Smooth muscle cell of the brain vasculature (primary cell): ENCODE measurements around the gene LRP1-AS.

Experiments used
- DNase-seq: peaks from one replicate; pipeline ENCODE4 v3.0.0-alpha.2; 2012; ENCODE audit warnings: low read depth, low spot score

The LRP1-AS gene

DNA sequence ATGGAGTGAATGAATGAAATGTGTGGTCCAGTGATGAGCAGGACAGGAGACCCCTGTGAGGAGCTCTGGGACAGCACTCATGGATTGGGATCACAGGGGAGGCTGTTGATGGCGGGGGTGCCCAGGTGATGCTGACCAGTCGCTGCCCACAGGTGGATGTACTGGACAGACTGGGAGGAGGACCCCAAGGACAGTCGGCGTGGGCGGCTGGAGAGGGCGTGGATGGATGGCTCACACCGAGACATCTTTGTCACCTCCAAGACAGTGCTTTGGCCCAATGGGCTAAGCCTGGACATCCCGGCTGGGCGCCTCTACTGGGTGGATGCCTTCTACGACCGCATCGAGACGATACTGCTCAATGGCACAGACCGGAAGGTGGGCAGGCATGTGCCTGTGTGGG lies 13.3 kb upstream of the LRP1-AS start:
- DNase-seq, result no peak

DNA sequence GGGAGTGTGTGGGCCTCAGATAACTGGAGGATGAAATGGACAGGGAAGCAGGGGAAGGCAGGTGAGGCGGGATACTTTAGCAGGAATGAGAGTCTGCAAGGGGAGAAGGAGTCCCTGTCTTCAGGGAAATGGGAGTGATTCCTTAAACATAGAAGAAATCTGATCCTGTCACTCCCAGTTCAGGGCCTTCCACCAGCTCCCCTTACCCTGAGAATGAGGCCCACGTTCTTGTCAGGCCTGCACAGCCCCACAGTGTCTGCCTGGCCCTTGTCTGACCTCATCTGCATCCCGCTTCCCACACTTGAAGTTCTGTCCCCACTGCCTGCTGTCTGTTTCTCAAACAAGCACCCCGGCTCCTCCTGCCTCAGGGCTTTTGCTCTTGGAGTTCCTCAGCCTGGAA lies 12.6 kb upstream of the LRP1-AS start:
- no peak for DNase-seq

DNA sequence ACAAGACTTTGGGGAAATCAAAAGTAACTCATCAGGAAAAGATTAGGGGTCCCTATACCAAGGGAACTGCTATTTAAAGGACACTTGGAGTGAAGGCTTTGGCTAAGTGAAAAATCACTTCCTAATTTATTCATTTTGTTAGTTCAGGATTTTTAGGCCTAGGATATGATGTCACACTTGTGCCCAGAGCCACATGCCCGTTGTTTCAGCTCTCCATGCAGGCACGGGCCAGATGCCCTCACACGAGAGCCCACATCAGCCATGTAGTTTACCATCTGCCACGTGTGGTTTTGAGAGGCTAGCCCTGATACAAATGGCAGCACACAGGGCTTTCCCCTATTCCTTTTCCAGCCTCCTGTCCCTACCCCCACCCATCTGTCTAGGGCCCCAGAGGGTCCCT lies 11.9 kb upstream of the LRP1-AS start:
- no peak for DNase-seq

DNA sequence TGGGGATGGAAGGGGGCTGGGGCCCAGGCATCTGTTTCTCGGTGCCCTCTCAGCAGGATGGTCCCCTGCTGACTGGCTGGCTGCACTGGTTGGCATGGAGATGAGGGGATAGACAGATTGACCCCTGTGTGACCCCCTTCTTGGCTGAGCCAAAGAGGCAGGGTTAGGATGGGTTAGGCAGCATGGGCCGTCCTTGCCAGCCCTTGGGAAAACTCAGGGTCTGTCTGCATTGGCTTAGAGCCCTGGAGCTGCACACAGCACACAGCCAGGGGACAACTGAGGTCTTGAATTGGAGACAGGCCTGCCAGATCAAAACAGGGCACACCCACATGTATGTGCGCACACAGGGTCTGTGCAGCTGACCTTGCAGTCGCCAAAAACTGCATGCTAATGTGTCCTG lies 11.2 kb upstream of the LRP1-AS start:
- no peak for DNase-seq

DNA sequence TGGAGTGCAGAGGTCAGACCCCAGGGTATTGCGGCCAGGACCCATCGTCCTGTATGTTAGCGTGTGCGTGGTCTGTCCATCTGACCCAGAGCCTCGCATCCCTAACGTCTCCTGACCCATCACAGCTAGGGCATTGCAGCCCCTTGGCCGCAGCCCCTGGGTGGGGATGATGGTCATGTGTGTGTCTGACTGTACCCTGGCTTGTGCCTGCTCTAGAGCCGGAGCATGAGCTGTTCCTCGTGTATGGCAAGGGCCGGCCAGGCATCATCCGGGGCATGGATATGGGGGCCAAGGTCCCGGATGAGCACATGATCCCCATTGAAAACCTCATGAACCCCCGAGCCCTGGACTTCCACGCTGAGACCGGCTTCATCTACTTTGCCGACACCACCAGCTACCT lies 10.8 kb upstream of the LRP1-AS start:
- no peak for DNase-seq

DNA sequence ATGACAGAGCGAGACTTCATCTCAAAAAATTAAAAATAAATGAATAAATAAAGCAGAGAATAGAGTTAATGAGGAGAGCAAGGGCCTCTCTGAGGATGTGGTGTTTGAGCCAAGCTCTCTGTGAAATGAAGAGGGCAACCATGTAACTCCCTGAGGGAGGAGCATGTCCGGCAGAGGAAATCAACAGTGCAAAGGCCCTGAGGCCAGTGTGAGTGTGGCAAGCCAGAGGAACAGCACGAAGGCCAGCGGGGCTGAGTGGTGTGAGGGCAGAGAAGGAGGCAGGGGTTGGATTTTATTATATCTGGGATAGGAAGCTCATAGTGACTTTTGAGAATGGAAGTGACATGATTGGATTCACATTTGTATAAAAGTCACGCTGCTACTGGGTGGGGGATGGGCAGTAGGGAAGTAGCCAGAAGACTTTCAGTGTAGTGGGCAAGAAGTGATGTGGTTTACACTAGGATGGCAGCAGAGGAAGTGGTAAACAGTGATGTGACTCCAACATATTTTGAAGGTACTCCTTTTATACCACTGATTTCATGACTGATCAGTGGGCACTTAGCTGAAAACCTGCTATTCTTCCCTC lies 10.3 kb upstream of the LRP1-AS start:
- no peak for DNase-seq

DNA sequence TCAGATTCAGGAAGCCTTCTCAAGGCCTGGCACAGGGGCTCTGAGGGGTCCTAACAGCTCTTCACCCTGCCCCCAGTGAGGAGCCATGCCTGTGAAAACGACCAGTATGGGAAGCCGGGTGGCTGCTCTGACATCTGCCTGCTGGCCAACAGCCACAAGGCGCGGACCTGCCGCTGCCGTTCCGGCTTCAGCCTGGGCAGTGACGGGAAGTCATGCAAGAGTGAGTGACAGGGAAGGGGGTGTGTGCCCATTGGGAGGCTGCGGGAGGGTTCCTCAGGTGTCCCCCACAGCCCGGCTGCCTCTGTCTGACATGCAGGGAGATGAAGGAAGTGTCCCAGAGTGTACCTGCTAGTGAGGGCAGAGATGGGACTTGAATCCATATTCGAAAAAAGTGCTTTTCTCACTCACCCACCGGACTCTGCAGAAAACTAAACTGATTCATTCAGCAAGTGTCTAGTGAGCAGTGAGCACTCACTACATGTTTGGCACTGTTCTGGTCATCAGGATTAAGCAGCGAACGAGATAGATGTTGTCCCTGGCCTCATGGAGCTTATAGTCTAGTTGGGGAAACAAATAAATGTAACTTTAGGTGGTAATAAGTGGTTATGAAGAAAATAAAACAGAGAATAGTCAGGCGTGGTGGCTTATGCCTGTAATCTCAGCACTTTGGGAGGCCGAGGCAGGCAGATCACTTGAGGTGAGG lies 9.4 kb upstream of the LRP1-AS start:
- DNase-seq, result no peak

DNA sequence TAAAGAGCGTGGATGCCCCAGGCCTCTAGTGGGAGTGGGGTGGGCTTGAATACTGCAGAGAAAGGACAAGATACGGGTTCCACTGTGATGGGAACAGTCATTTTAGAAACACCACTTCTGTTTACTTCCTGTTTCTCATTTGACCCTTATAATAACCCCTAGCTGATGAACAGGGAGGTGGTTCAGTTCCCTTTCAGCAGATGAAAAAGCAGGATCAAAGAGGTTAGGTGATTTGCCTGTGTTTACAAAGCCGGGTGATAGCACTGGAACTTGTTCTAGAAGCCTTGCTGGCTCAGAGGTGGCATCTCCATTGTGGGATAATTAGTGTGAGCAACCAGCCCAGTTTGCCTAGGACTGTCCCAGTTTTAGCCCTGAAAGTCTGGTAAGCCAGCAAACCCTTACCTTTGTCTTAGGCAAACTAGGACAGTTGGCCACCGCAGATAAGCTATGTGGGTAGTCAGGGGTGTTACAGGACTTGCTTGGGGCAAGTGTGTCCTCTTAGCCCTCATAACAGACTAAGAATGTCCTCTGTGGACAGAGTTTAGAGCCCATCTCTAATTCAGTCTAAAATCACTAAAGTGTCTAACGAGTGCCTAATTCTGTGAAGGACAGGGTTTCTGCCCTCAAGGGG lies 7.5 kb upstream of the LRP1-AS start:
- DNase-seq, result no peak

DNA sequence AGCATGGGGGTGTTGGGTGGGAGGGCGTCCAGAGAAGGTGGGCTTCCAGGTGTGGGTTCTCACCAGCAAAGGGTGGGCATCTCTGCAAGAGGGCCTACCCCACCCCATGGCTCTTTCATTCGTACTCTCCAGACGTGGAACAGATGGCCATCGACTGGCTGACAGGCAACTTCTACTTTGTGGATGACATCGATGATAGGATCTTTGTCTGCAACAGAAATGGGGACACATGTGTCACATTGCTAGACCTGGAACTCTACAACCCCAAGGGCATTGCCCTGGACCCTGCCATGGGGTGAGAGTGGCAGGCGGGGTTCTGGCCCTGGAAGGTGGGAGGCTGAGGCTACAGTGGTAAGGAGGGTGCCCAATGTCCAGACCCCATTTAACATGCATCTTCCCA lies 6.7 kb upstream of the LRP1-AS start:
- DNase-seq, result no peak

DNA sequence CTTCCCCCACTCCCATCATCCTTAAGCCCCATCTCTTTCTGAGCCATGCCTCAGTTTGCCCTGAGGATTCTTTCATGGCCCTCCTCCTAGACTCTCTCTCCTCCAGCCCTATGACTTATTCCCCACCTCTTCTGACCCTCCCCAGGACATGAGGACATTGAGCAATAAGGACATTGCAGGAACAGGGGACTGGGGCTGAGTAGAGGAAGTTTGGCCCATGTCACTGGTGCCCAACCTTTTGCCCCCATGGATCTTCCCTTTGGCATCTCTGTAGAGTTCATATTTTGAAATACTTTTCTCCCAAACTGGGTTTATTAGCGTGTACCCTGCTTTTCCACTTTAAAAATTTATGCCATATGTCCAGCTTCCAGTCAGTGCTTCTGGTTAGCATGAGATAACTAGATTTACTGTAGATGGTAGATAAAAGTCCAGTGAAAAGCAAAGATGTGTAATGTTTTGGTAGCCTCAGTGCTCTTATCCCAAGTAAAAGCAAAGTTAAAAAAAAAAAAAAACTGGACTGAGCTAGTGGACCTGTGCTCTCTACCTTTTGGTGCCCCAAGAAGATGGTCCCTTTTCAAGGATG lies 6.1 kb upstream of the LRP1-AS start:
- DNase-seq, result no peak

DNA sequence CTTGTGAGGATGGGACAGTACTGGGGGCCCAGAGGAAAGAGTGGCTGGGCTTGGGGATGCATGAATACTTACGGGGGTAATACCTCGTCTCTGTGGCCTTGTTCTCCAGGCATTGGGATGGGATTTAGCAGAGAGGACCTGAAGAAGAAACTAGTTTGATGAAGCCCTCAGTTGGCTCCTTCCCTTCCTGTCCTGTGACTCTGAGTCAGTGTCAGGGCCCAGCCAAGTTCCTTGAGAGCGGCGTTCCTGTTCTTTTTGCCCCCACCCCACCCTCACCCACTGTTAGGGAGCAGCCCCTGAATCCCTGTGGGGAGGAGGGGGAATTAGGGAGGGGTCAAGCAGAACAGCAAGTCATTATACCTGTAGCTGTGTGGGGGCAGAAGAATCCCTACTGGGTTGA lies 5.2 kb upstream of the LRP1-AS start:
- no peak for DNase-seq

DNA sequence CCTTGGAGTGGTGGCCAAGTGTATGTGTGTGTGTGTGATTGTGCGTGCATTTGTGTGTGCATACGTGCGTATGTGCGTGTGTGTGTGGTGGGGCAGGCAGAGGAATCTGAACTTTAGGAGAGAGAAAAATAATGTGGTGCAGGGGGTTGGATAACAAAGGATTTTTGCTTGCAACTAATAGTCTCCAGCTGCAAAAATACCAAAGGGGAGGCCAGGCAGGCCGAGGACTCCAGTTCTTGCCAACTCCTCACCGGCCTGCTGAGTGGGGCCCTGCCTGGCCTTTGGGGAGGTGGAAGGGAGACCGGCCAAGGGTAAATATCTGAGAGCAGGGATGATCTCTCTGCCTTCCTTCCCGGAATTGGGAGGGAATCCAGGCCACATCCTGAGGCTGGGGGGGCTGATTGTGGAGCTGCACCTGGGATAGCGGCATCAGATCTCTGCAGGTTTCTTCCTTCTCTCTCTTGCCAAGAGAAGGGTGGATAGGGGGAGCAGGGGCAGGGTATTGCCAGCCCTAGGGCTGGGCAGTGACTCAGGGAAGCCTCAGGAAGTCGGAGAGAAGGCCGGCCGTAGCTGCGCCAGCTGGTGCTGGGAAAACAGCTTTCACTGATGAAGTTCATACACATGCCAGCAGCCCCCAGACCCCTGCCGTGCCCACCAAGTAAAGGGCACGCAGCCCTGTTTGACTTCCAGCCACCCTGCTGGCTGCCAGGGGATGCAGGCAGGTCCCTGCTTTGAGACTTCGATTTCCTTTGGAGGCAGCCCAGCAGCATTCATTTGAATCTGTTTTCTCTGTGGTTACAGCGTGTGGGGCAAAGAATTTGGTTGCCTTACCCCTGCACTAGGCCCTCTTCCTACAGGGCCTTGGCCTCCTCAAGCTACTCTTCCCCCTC lies 4.6 kb upstream of the LRP1-AS start:
- DNase-seq, result peak; percentile 98

DNA sequence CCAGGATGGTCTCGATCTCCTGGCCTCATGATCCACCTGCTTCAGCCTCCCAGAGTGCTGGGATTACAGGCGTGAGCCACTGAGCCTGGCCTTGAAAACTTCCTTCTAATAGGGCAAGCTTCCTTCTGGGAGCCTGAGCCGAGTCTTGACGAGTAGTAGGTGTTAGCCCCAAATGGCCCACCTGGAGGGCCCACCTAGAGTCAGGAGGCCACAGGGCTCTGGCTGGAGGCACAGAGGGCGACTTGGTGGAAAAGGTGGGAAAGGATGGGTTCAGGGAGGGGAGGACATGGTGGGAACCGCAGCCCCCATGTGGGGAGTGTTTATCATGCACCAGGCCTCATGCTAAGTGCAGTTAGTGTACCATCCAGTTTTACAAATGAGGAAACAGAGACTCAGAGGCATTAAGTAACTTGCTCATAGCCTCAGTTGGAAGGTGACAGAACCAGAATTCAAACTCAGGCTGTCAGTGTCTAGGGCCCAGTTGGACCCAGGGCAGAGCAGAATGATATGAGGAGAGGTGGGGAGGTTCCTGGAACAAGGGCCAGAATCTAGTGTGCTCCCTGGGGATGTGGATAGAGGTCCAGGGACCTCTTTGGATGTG lies 3.1 kb upstream of the LRP1-AS start:
- no peak for DNase-seq

DNA sequence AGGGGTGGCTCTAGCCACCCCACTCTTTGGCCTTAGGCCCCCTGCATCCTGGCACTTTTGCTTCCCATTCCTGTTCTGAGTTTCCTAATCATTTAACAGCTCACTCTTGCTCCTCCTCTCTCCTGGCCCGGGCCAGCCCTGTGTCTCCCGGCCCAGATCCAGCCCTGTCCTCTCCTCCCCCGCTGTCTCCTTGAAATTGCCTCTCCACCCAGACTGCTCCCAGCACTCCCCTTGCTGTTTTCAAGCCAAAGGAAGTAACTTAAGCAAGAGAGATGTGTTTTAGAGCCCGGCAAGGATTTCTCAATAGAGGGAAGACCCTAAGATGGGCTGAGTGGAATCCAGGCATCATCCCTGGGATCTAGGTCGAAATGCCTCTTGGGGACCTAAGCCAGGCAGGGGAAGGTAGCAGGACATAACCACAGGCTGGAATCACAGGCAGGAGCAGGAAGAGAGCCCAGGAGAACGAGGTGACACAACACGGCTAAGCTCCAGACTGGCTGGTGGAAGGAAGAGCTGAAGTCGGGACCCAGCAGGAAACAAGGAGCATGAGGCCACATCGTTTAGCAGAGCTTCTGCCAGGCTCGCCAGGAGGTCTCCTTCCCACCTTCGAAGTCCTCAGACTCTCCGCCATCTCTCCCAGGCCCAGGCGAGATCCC lies 2.0 kb upstream of the LRP1-AS start:
- no peak for DNase-seq

DNA sequence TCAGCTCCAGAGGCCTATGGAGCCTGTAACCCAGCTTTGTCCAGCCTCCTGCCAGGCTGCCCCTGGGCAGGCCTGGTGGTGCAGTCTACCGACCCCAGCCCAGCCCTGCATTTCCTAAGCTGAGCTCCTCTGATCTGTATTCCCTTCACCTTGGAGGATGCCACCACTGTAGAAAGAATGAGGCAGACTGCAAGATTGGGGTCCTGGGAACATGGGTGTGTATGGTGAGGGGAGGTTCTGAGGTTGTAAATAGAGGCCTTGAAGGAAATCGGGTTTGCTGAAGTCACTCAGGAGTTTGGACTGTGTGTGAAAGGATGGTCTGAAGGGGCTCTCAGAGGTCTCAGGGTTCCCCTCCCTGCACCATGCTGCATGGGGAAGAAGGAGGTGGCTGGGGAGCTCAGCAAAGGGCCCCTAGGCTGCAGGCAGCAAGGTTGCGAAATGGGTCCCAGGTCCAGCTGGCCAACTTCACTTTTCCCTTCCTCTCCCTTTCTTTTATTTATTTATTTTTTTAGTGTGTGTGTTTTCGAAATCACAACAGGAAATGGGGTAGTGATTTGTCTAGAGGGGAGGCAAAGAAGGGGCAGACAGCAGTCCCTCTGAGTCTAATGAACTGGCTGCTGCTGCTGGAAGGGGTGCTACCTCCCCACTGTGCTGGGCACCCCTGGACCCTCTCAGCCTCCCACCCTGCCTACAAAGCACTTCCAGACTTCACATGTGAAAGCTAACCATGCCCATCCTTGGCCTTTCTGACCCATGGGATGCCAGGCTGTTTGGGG lies 1.2 kb upstream of the LRP1-AS start:
- no peak for DNase-seq

DNA sequence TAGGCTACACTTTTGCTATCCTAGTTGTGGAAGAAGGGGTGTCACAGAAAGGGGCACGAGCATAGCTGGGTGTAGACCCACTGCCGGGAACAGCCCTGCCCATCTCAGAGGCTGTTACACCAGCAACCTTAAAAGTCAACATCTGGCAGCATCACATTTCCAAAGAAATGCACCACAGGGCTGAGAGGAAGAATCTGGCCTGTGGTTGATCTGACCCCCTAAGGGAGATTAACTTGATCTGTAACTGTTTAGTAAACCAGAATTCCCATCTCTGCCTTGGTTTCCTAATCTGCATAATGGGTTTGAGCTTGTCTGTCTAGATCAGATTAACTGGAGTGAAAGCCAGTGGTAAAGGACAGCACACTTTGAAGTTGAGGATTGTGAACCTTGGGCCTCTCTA lies 1.3 kb downstream of the LRP1-AS start:
- DNase-seq, result no peak

DNA sequence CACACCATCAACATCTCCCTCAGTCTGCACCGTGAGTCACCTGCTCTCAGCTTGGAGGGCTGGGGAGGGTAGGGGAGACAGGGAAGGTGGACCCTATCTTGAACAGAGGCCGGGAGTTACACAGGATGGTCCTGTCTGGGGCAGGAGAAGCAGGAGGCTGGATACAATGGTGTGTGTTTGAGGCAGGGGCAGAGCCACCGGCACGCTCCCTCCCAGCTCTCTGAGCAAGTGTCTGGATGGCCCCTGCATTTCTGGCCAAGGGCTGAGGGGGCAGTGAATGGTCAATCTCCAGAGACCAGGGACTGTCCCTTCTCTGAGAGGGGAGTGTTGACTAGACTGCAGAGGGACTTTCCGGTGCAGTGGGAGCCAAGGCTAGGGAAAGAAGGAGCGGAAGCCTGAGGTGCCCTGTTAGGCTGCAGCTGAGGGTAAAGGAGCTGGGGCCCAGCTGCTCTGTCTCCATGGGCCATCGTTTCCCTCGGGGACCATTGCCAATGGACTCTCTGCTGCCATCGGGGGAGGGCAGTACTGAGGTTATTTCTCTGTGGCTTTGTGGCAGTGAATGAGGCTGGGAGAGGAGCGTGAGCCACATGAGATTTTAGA lies 1.9 kb downstream of the LRP1-AS start:
- no peak for DNase-seq

DNA sequence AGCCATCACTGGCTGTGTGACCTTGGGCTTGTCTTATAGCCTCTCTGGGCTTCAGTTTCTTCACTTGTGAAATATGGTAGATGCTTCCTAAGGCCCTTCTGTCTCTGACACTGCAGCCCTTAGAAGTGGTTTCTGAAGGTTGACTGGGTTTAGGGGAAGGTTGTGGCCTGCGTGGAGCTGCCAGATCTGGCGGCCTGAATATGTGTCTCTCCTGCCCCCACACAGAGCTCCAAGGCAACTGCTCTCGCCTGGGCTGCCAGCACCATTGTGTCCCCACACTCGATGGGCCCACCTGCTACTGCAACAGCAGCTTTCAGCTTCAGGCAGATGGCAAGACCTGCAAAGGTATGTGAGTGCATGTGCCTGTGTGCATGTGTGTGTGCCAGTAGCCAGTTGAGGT lies 4.0 kb downstream of the LRP1-AS start:
- DNase-seq, result no peak

DNA sequence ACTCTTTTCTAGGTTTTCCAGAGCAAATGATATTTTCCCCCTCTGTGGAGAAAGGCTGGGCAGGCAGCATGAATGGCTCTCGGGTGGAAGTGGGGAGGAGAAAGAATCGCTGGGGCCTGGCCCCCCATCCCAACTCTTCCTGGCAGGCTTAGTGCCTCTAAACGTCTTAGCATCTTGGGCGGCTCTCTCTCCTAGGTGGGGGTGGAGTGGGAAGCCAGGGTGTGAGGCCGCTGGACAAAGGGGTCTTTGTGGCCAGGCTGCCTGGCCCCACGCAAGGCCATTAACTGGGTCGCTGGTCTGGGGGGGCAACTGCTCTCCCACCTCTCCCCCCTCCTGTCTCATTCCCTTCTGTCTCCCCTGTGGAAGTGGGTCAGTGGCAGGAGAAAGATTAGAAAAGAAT lies 4.7 kb downstream of the LRP1-AS start:
- DNase-seq, result no peak

DNA sequence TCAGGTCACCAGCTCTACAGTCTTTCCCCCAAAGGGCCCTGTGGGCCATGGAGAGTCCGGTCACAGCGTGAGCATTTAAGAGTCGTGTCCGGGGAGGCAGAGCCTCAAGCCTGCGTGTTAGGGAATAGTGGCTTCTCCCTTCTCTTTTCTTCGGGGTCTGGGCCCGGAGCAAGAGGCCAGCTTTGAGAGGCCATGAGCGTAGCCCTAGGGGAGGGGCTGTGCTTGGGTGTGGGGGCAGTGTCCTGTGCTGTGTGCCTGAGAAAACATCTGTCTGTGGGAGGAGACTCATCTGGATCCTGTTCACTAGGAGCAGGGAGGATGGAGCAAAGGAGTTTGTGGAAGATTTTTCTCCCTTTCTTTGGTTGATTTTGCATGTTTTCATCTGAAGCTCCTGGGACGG lies 5.3 kb downstream of the LRP1-AS start:
- no peak for DNase-seq
